Thoracic aorta (tissue), 2 donors: ENCODE measurements around the gene CBLB. TPM values are rescaled to one million over a fixed set of nuclear protein-coding genes. Genes with fewer than 3 reads are reported as not detected.

Experiments
- ATAC-seq: fragments of 150-250 bp; one replicate; pipeline ENCODE4 v1.8.0; 2017; ENCODE audit warnings: low read depth; ENCODE audit not compliant: insufficient number of reproducible peaks, low FRiP score
- DNase-seq: peaks from one replicate; pipeline ENCODE4 v3.0.0-alpha.2; 2020; ENCODE audit warnings: low spot score
- H3K27ac ChIP-seq, 2 donors: fragments of 200-600 bp; sonication (generic); 1 replicate in 1 of 2; 2 replicates in 1 of 2; pipeline ENCODE4 v1.5.1; 2016; ENCODE audit warnings: mild to moderate bottlenecking in 2 of 2, moderate library complexity in 2 of 2
- H3K27me3 ChIP-seq: fragments of 200-600 bp; sonication (generic); replicated peaks from 2 replicates; pipeline ENCODE4 v1.6.0; 2016; ENCODE audit warnings: mild to moderate bottlenecking; ENCODE audit not compliant: insufficient read depth
- H3K36me3 ChIP-seq: fragments of 200-600 bp; sonication (generic); one replicate; pipeline ENCODE4 v1.5.1; 2016
- H3K4me1 ChIP-seq, 2 donors: fragments of 200-600 bp; sonication (generic); 1 replicate in 1 of 2; 2 replicates in 1 of 2; pipeline versions ENCODE4 v1.5.1 to v1.6.0; 2016; ENCODE audit warnings: low read depth in 2 of 2, mild to moderate bottlenecking in 1 of 2; ENCODE audit not compliant: control insufficient read depth in 1 of 2
- H3K4me3 ChIP-seq: fragments of 200-600 bp; sonication (generic); 2 replicates; pipeline ENCODE4 v1.5.1; 2016; ENCODE audit warnings: mild to moderate bottlenecking
- H3K9me3 ChIP-seq: fragments of 200-600 bp; sonication (generic); 2 replicates; pipeline ENCODE4 v1.5.1; 2016
- CTCF ChIP-seq: fragments of 200-600 bp; sonication (generic); IDR thresholded peaks from one replicate; pipeline ENCODE4 v1.5.1; 2019; ENCODE audit warnings: antibody characterized with exemption
- total RNA-seq, 2 donors: library from RNA; depleted of rRNA; stranded (reverse); fragments of >200 nt; gene quantifications; one replicate each; pipeline versions ENCODE4 v1.1.0 to v1.2.3, GENCODE V29; 2016

CBLB gene
- total RNA-seq, 2 donors from 2014 or later: 51.0 to 145 TPM

- H3K27ac ChIP-seq: no peak overlapping the region
- no peaks in the 10 kb centered on the region for H3K27me3 ChIP-seq
- ATAC-seq: no peak
- no peak for DNase-seq
- no peaks in the 10 kb centered on the region for H3K36me3 ChIP-seq
- TF ChIP-seq CTCF: no peak
- no peaks in the 10 kb centered on the region for H3K9me3 ChIP-seq
- peaks cover 9 to 13% of the 10 kb centered on the region in 2 donors for H3K4me1 ChIP-seq
- H3K4me3 ChIP-seq: no peak overlapping the region
These were observed 38.8 kb downstream of the CBLB start for GRCh38 chr3:105829871-105830622.

GRCh38 chr3:105829229-105829628 lies 39.6 kb downstream of the CBLB start:
- DNase-seq (no peak), ATAC-seq (no peak)
- peaks cover 8 to 13% of the 10 kb centered on the region in 2 donors for H3K4me1 ChIP-seq
- no peak for TF ChIP-seq CTCF
- H3K27ac ChIP-seq: no peak overlapping the region
- H3K9me3 ChIP-seq: no peaks in the 10 kb centered on the region
- no peaks in the 10 kb centered on the region for H3K36me3 ChIP-seq
- H3K27me3 ChIP-seq: no peaks in the 10 kb centered on the region
- H3K4me3 ChIP-seq: no peak overlapping the region

- no peaks in the 10 kb centered on the region for H3K27me3 ChIP-seq
- no peaks in the 10 kb centered on the region for H3K36me3 ChIP-seq
- no peak for TF ChIP-seq CTCF
- DNase-seq: no peak
- H3K4me1 ChIP-seq: peaks cover 13% of the 10 kb centered on the region in 2 donors
- H3K9me3 ChIP-seq: no peaks in the 10 kb centered on the region
- ATAC-seq: no peak
- H3K27ac ChIP-seq: no peak overlapping the region
- H3K4me3 ChIP-seq: no peak overlapping the region
These were observed 40.1 kb downstream of the CBLB start for GRCh38 chr3:105828703-105829102.

GRCh38 chr3:105827959-105828358 lies 40.9 kb downstream of the CBLB start:
- no peak for ATAC-seq
- no peak for TF ChIP-seq CTCF
- Histone ChIP-seq H3K9me3 (no peaks in the 10 kb centered on the region), H3K36me3 (no peaks in the 10 kb centered on the region), H3K4me3 (no peak overlapping the region), H3K4me1 (peaks cover 16 to 20% of the 10 kb centered on the region in 2 donors), H3K27ac (no peak overlapping the region), H3K27me3 (no peaks in the 10 kb centered on the region)
- DNase-seq: no peak

GRCh38 chr3:105826778-105827634 lies 41.8 kb downstream of the CBLB start:
- ATAC-seq: no peak
- H3K9me3 ChIP-seq: no peaks in the 10 kb centered on the region

More at GRCh38 chr3:105826778-105827634, 41.8 kb downstream of the CBLB start:
- DNase-seq: no peak
- no peak for TF ChIP-seq CTCF
- Histone ChIP-seq H3K36me3 (no peaks in the 10 kb centered on the region), H3K4me3 (no peak overlapping the region), H3K27ac (peak overlapping the region in 1 of 2 donors; percentile 25), H3K4me1 (peaks cover 19 to 30% of the 10 kb centered on the region in 2 donors), H3K27me3 (no peaks in the 10 kb centered on the region)
